Measurements from ENCODE around the gene PTGFRN. TPM values are rescaled to one million over a fixed set of nuclear protein-coding genes. Genes with fewer than 3 reads are reported as not detected.

Gene PTGFRN
- total and polyA plus RNA-seq, 2 of the 8 experiments (the other 6 are each of a cell fraction or from before 2014, with no cell fraction given), result 13.0 to 32.6 TPM

GRCh38 chr1:116871779-116872146, 38.0 kb upstream of the PTGFRN start:
- FAIRE-seq (no peak), DNase-seq (ENCODE audit: low read depth in 1 of 2, low spot score in 2 of 2) (no peak)
- H3K27ac ChIP-seq (ENCODE audit: low read depth, low read length), result no peak overlapping the region
- H2BK12ac ChIP-seq (ENCODE audit: low read depth, low read length), result no peak overlapping the region
- H3K27me3 ChIP-seq (replicated peaks in 1 of 4; ENCODE audit: control insufficient read depth in 3 of 4, extremely low read depth in 1 of 4, insufficient read depth in 3 of 4, low read length in 3 of 4), result no peaks in the 10 kb centered on the region
- H4K8ac ChIP-seq (ENCODE audit: extremely low read depth, insufficient read depth, low read length), result no peak overlapping the region
- H4K20me1 ChIP-seq (replicated peaks in 1 of 2; ENCODE audit: control insufficient read depth in 1 of 2, insufficient read depth in 2 of 2, low read length in 2 of 2), result no peaks in the 10 kb centered on the region
- POLR2A ChIA-PET (ENCODE audit: partially characterized antibody), result interaction anchor here (1.4 kb wide), 1 partner anchor 18 kb away, joined by 4 read pairs; no protein-coding TSS in a partner anchor
- no peak overlapping the region for H2AK5ac ChIP-seq (ENCODE audit: low read depth, low read length)
- H3K4me3 ChIP-seq (ENCODE audit: extremely low read depth in 1 of 4, insufficient read depth in 2 of 4, low read depth in 3 of 4, low read length in 4 of 4), result no peak overlapping the region
- H2BK5ac ChIP-seq (ENCODE audit: low read depth, low read length), result no peak overlapping the region
- CTCF ChIA-PET (ENCODE audit: partially characterized antibody), result interaction anchor here (0.9 to 1.1 kb wide), 2 partner anchors 41 to 135 kb away, joined by 3 read pairs; no protein-coding TSS in a partner anchor
- no peak overlapping the region for H3K4me2 ChIP-seq (ENCODE audit: insufficient read depth in 1 of 2, low read depth in 2 of 2, low read length in 2 of 2)
- no peaks in the 10 kb centered on the region for H3K36me3 ChIP-seq (ENCODE audit: control insufficient read depth in 2 of 4, insufficient read depth in 4 of 4, low read length in 3 of 4)
- H2AFZ ChIP-seq (ENCODE audit: low read length), result no peak overlapping the region
- no peak overlapping the region for H2BK20ac ChIP-seq (ENCODE audit: low read length)
- TF ChIP-seq CEBPB (IDR thresholded peaks at IDR 0.05; ENCODE audit: low read depth, low read length) (no peak), ASH2L (IDR thresholded peaks at IDR 0.05; ENCODE audit: low read length) (no peak), KDM1A (IDR thresholded peaks at IDR 0.05; ENCODE audit: borderline replicate concordance, low read length) (no peak), POLR2A (IDR thresholded peaks at IDR 0.05; ENCODE audit: control extremely low read depth in 1 of 2, low read depth in 2 of 2, low read length in 2 of 2) (no peak), POLR2AphosphoS5 (IDR thresholded peaks at IDR 0.05; ENCODE audit: low read depth, low read length) (no peak), HDAC2 (IDR thresholded peaks at IDR 0.05; ENCODE audit: borderline replicate concordance in 1 of 2, low read depth in 2 of 2, low read length in 2 of 2) (no peak), HDAC6 (IDR thresholded peaks at IDR 0.05; ENCODE audit: low read depth, low read length) (no peak)
- no peak overlapping the region for H3K9ac ChIP-seq (replicated peaks in 1 of 4; ENCODE audit: extremely low read depth in 1 of 4, low read depth in 3 of 4, low read length in 3 of 4)
- no peaks in the 10 kb centered on the region for H3K23me2 ChIP-seq (ENCODE audit: low read depth, low read length)
- H4K91ac ChIP-seq (replicated peaks; ENCODE audit: insufficient read length, low read length), result no peak overlapping the region
- no peaks in the 10 kb centered on the region for H3K79me1 ChIP-seq (ENCODE audit: low read depth, low read length)
- no peak overlapping the region for H3K14ac ChIP-seq (ENCODE audit: insufficient read length)
- no peaks in the 10 kb centered on the region for H3K79me2 ChIP-seq (ENCODE audit: control insufficient read depth in 1 of 2, insufficient read depth in 2 of 2, low read length in 2 of 2)
- H3K9me3 ChIP-seq (ENCODE audit: insufficient read depth in 2 of 2, low read depth in 1 of 2, low read length in 1 of 2), result no peaks in the 10 kb centered on the region
- no peak overlapping the region for H3K23ac ChIP-seq (ENCODE audit: insufficient read length)
- H2BK15ac ChIP-seq (ENCODE audit: low read length), result no peak overlapping the region
- H2BK120ac ChIP-seq (replicated peaks; ENCODE audit: low read depth, low read length), result no peak overlapping the region
- H3K4ac ChIP-seq (replicated peaks; ENCODE audit: insufficient read length, low read depth, low read length), result no peak overlapping the region
- no peak overlapping the region for H3K56ac ChIP-seq (replicated peaks; ENCODE audit: insufficient read length, low read depth, low read length)
- H3K18ac ChIP-seq (ENCODE audit: extremely low read depth, low read length), result no peak overlapping the region
- WGBS, 2 experiments (ENCODE audit: extremely low coverage in 1 of 2, insufficient coverage in 1 of 2, insufficient read length in 1 of 2, insufficient replicate concordance in 2 of 2, low coverage in 1 of 2, low lambda C conversion rate in 2 of 2, missing lambda C conversion rate in 1 of 2), result 95% methylated on average over 3 of the region's 4 CpGs; no CpG with 5 or more reads in 1 of the 2 experiments
- H3K4me1 ChIP-seq (replicated peaks in 1 of 4; ENCODE audit: control insufficient read depth in 3 of 4, insufficient read depth in 4 of 4, low read length in 3 of 4), result peaks cover 0 to 3% (median 1%) of the 10 kb centered on the region in 4 experiments; a peak in 1 of 7 replicates
- no peak overlapping the region for H4K5ac ChIP-seq (ENCODE audit: insufficient read length, low read depth, low read length)

Data from H1 (cell line).